ENCODE results near the gene PLXNC1.

PLXNC1 gene

GRCh38 chr12:94276725-94277124, 128.3 kb downstream of the PLXNC1 start:
- peaks cover 31% of the 10 kb centered on the region for H3K79me2 ChIP-seq (ENCODE audit: low read length)
- H3K9me3 ChIP-seq (replicated peaks; ENCODE audit: insufficient read depth, low read length), result no peaks in the 10 kb centered on the region
- H3K27me3 ChIP-seq (replicated peaks; ENCODE audit: insufficient read depth, low read length), result no peaks in the 10 kb centered on the region
- H3F3A ChIP-seq (ENCODE audit: insufficient read depth, low read length), result no peaks in the 10 kb centered on the region
- no peak for DNase-seq
- H3K9me2 ChIP-seq (replicated peaks; ENCODE audit: insufficient read depth, low read length), result no peaks in the 10 kb centered on the region
- no peak overlapping the region for H3K4me3 ChIP-seq (ENCODE audit: low read length)
- H2AFZ ChIP-seq (ENCODE audit: low read length), result no peak overlapping the region
- no peak for TF ChIP-seq EZH2phosphoT487 (IDR thresholded peaks at IDR 0.05; ENCODE audit: low read length)
- no peak for TF ChIP-seq EZH2 (optimal IDR thresholded peaks at IDR 0.05; ENCODE audit: low read depth, low read length)
- TF ChIP-seq CTCF (IDR thresholded peaks at IDR 0.05; ENCODE audit: low read length), result no peak
- no peak overlapping the region for H3K4me2 ChIP-seq (ENCODE audit: low read depth, low read length)
- H3K4me1 ChIP-seq (ENCODE audit: low read length), result no peaks in the 10 kb centered on the region
- H3K36me3 ChIP-seq (replicated peaks; ENCODE audit: insufficient read depth, low read length), result 0 out of 2 replicates have a peak, but pooled peaks cover 3% of the 10 kb centered on the region
- no peak overlapping the region for H3K27ac ChIP-seq (ENCODE audit: low read length)
- H4K20me1 ChIP-seq (ENCODE audit: insufficient read depth, low read length), result no peaks in the 10 kb centered on the region
- H3K9ac ChIP-seq (ENCODE audit: low read length), result no peak overlapping the region

- H3K27me3 ChIP-seq (replicated peaks; ENCODE audit: insufficient read depth, low read length), result no peaks in the 10 kb centered on the region
- H3K79me2 ChIP-seq (ENCODE audit: low read length), result peaks cover 25% of the 10 kb centered on the region
- H3K4me1 ChIP-seq (ENCODE audit: low read length), result no peaks in the 10 kb centered on the region
- no peaks in the 10 kb centered on the region for H4K20me1 ChIP-seq (ENCODE audit: insufficient read depth, low read length)
- H2AFZ ChIP-seq (ENCODE audit: low read length), result no peak overlapping the region
- no peak overlapping the region for H3K9ac ChIP-seq (ENCODE audit: low read length)
- no peak for TF ChIP-seq EZH2 (optimal IDR thresholded peaks at IDR 0.05; ENCODE audit: low read depth, low read length)
- TF ChIP-seq EZH2phosphoT487 (IDR thresholded peaks at IDR 0.05; ENCODE audit: low read length), result no peak
- TF ChIP-seq CTCF (IDR thresholded peaks at IDR 0.05; ENCODE audit: low read length), result no peak
- no peaks in the 10 kb centered on the region for H3K9me3 ChIP-seq (replicated peaks; ENCODE audit: insufficient read depth, low read length)
- no peaks in the 10 kb centered on the region for H3K9me2 ChIP-seq (replicated peaks; ENCODE audit: insufficient read depth, low read length)
- H3K4me2 ChIP-seq (ENCODE audit: low read depth, low read length), result no peak overlapping the region
- H3K4me3 ChIP-seq (ENCODE audit: low read length), result no peak overlapping the region
- H3K27ac ChIP-seq (ENCODE audit: low read length), result no peak overlapping the region
- 0 out of 2 replicates have a peak, but pooled peaks cover 6% of the 10 kb centered on the region for H3K36me3 ChIP-seq (replicated peaks; ENCODE audit: insufficient read depth, low read length)
- no peak for DNase-seq
- no peaks in the 10 kb centered on the region for H3F3A ChIP-seq (ENCODE audit: insufficient read depth, low read length)
Measured at GRCh38 chr12:94277426-94278000, 129.1 kb downstream of the PLXNC1 start.

GRCh38 chr12:94280063-94280462, 131.7 kb downstream of the PLXNC1 start:
- Histone ChIP-seq H3K4me2 (ENCODE audit: low read depth, low read length) (no peak overlapping the region), H2AFZ (ENCODE audit: low read length) (no peak overlapping the region), H3F3A (ENCODE audit: insufficient read depth, low read length) (no peaks in the 10 kb centered on the region), H3K79me2 (ENCODE audit: low read length) (peaks cover 13% of the 10 kb centered on the region), H3K9me2 (replicated peaks; ENCODE audit: insufficient read depth, low read length) (no peaks in the 10 kb centered on the region), H3K9me3 (replicated peaks; ENCODE audit: insufficient read depth, low read length) (no peaks in the 10 kb centered on the region), H4K20me1 (ENCODE audit: insufficient read depth, low read length) (no peaks in the 10 kb centered on the region), H3K4me1 (ENCODE audit: low read length) (no peaks in the 10 kb centered on the region), H3K36me3 (replicated peaks; ENCODE audit: insufficient read depth, low read length) (0 out of 2 replicates have a peak, but pooled peaks cover 6% of the 10 kb centered on the region), H3K4me3 (ENCODE audit: low read length) (no peak overlapping the region), H3K27me3 (replicated peaks; ENCODE audit: insufficient read depth, low read length) (no peaks in the 10 kb centered on the region), H3K9ac (ENCODE audit: low read length) (no peak overlapping the region), H3K27ac (ENCODE audit: low read length) (no peak overlapping the region)
- no peak for DNase-seq
- no peak for TF ChIP-seq CTCF (IDR thresholded peaks at IDR 0.05; ENCODE audit: low read length)
- TF ChIP-seq EZH2 (optimal IDR thresholded peaks at IDR 0.05; ENCODE audit: low read depth, low read length), result no peak
- no peak for TF ChIP-seq EZH2phosphoT487 (IDR thresholded peaks at IDR 0.05; ENCODE audit: low read length)

Measured in MM.1S (cell line).